ENCODE data around the gene PRKCD. TPM values are rescaled to one million over a fixed set of nuclear protein-coding genes. Genes with fewer than 3 reads are reported as not detected.

The PRKCD gene
- total RNA-seq, 1 donor from 2014 or later: 103 TPM

- Histone ChIP-seq H3K36me3 (peaks cover 70% of the 10 kb centered on the region), H3K27me3 (ENCODE audit: low read depth) (no peaks in the 10 kb centered on the region), H3K9me3 (no peaks in the 10 kb centered on the region), H3K4me1 (peaks cover 27% of the 10 kb centered on the region), H3K4me3 (no peak overlapping the region), H3K27ac (peak overlapping the region; percentile 31)
- ATAC-seq (no peak), DNase-seq (no peak)
- no peak for TF ChIP-seq CTCF (IDR thresholded peaks at IDR 0.05)
- intact Hi-C loops (cut with DNase I): no loop called here
Observed at GRCh38 chr3:53191836-53192480, 30.9 kb downstream of the PRKCD start.

GRCh38 chr3:53192608-53193007 lies 31.6 kb downstream of the PRKCD start:
- DNase-seq (no peak), ATAC-seq (no peak)
- no peak overlapping the region for H3K4me3 ChIP-seq
- TF ChIP-seq CTCF (IDR thresholded peaks at IDR 0.05): no peak
- H3K27me3 ChIP-seq (ENCODE audit: low read depth): no peaks in the 10 kb centered on the region
- peaks cover 64% of the 10 kb centered on the region for H3K36me3 ChIP-seq
- H3K27ac ChIP-seq: no peak overlapping the region
- H3K4me1 ChIP-seq: peaks cover 27% of the 10 kb centered on the region
- intact Hi-C loops (cut with DNase I): no loop called here
- no peaks in the 10 kb centered on the region for H3K9me3 ChIP-seq

- H3K27ac ChIP-seq: peak overlapping the region; percentile 7
- H3K36me3 ChIP-seq: peaks cover 53% of the 10 kb centered on the region
- ATAC-seq (no peak), DNase-seq (no peak)
- peaks cover 27% of the 10 kb centered on the region for H3K4me1 ChIP-seq
- H3K4me3 ChIP-seq: no peak overlapping the region
- H3K9me3 ChIP-seq: no peaks in the 10 kb centered on the region
- H3K27me3 ChIP-seq (ENCODE audit: low read depth): no peaks in the 10 kb centered on the region
- TF ChIP-seq CTCF (IDR thresholded peaks at IDR 0.05): no peak
- intact Hi-C loops (cut with DNase I): no loop called here
Observed at GRCh38 chr3:53193466-53194209, 32.6 kb downstream of the PRKCD start.

GRCh38 chr3:53194210-53195065 lies 33.4 kb downstream of the PRKCD start:
- intact Hi-C loops (cut with DNase I): no loop called here
- Histone ChIP-seq H3K4me3 (no peak overlapping the region), H3K27ac (peak overlapping the region; percentile 7), H3K27me3 (ENCODE audit: low read depth) (no peaks in the 10 kb centered on the region), H3K9me3 (no peaks in the 10 kb centered on the region), H3K36me3 (peaks cover 45% of the 10 kb centered on the region), H3K4me1 (peaks cover 27% of the 10 kb centered on the region)
- no peak for TF ChIP-seq CTCF (IDR thresholded peaks at IDR 0.05)
- ATAC-seq (peak in 1 of 2 donors; percentile 10), DNase-seq (no peak)

GRCh38 chr3:53195066-53195450 lies 34.0 kb downstream of the PRKCD start:
- no peak overlapping the region for H3K4me3 ChIP-seq
- H3K4me1 ChIP-seq: peaks cover 27% of the 10 kb centered on the region
- no peak overlapping the region for H3K27ac ChIP-seq
- H3K36me3 ChIP-seq: peaks cover 39% of the 10 kb centered on the region
- no peaks in the 10 kb centered on the region for H3K27me3 ChIP-seq (ENCODE audit: low read depth)
- DNase-seq (no peak), ATAC-seq (no peak)
- H3K9me3 ChIP-seq: no peaks in the 10 kb centered on the region
- TF ChIP-seq CTCF (IDR thresholded peaks at IDR 0.05): no peak
- intact Hi-C loops (cut with DNase I): no loop called here

Measured in lower lobe of right lung (tissue), 2 donors.